Measurements from ENCODE around the gene BTK.

DNA sequence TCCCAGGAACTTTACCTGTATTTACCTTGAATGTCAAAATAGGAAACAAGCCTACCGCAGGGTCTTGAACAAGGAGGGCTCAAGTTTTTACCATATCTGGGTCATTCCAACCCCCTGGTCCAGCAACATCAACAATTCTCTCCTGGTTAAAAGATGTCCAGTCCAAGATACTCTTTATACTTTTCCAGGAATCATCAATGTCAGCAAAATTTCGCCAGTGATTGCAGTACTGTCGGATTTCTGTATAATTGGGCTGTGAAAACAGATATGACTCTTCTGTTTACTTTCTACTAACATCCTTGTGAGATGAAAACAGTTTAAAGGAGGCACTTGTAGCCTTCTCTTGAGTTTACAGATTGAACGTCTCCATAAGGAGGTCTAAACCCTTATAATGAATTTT, 12.7 kb upstream of the BTK start:
- TF ChIP-seq, protein P1, sequence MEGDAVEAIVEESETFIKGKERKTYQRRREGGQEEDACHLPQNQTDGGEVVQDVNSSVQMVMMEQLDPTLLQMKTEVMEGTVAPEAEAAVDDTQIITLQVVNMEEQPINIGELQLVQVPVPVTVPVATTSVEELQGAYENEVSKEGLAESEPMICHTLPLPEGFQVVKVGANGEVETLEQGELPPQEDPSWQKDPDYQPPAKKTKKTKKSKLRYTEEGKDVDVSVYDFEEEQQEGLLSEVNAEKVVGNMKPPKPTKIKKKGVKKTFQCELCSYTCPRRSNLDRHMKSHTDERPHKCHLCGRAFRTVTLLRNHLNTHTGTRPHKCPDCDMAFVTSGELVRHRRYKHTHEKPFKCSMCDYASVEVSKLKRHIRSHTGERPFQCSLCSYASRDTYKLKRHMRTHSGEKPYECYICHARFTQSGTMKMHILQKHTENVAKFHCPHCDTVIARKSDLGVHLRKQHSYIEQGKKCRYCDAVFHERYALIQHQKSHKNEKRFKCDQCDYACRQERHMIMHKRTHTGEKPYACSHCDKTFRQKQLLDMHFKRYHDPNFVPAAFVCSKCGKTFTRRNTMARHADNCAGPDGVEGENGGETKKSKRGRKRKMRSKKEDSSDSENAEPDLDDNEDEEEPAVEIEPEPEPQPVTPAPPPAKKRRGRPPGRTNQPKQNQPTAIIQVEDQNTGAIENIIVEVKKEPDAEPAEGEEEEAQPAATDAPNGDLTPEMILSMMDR (conservative IDR thresholded peaks at IDR 0.05; ENCODE audit: low read length): no peak
- TF ChIP-seq EZH2phosphoT487 (IDR thresholded peaks at IDR 0.05; ENCODE audit: borderline replicate concordance, low read depth, low read length): no peak
